Esophagus muscularis mucosa (tissue), 4 donors: ENCODE results near the gene TTC39B. TPM values are rescaled to one million over a fixed set of nuclear protein-coding genes. Genes with fewer than 3 reads are reported as not detected.

Experiments
- DNase-seq: peaks from one replicate; pipeline ENCODE4 v3.0.0-alpha.2; 2017; ENCODE audit errors: extremely low spot score
- H3K27ac ChIP-seq, 4 donors: fragments of 200-600 bp; sonication (generic); replicated peaks in 1 of 4; 1 replicate in 3 of 4; 2 replicates in 1 of 4; pipeline ENCODE4 v1.5.1; 2016 to 2019; ENCODE audit warnings: mild to moderate bottlenecking in 1 of 4
- H3K27me3 ChIP-seq, 4 donors: fragments of 200-600 bp; sonication (generic); one replicate each; pipeline versions ENCODE4 v1.5.1 to v1.6.0; 2016 to 2019
- H3K36me3 ChIP-seq, 4 donors: fragments of 200-600 bp; sonication (generic); one replicate each; pipeline ENCODE4 v1.5.1; 2016 to 2019
- H3K4me1 ChIP-seq, 4 donors: fragments of 200-600 bp; sonication (generic); one replicate each; pipeline ENCODE4 v1.5.1; 2016 to 2019
- H3K4me3 ChIP-seq, 4 donors: fragments of 200-600 bp; sonication (generic); 1 replicate in 2 of 4; 2 replicates in 2 of 4; pipeline ENCODE4 v1.5.1; 2016 to 2019; ENCODE audit warnings: mild to moderate bottlenecking in 4 of 4, moderate library complexity in 1 of 4
- H3K9me3 ChIP-seq, 4 donors: fragments of 200-600 bp; sonication (generic); 1 replicate in 3 of 4; 2 replicates in 1 of 4; pipeline ENCODE4 v1.5.1; 2016 to 2019
- EP300 ChIP-seq: sonication (generic); formaldehyde crosslinking; IDR thresholded peaks from one replicate; pipeline ENCODE4 v1.6.1; 2017; ENCODE audit warnings: antibody characterized with exemption
- POLR2A ChIP-seq: fragments of 450-650 bp; IDR thresholded peaks from one replicate; pipeline ENCODE4 v1.6.1; 2017; ENCODE audit warnings: antibody characterized with exemption, moderate library complexity, mild to moderate bottlenecking, low read depth
- POLR2AphosphoS5 ChIP-seq, 2 donors: sonication (generic); formaldehyde crosslinking; IDR thresholded peaks; one replicate each; pipeline ENCODE4 v1.6.1; 2017; ENCODE audit warnings: antibody characterized with exemption in 2 of 2
- WGBS: methylation state at CpG from one replicate; pipeline ENCODE4 v1.1.5; 2018; 5-methylcytosine and 5-hydroxymethylcytosine counted together
- intact Hi-C: fragments of 100-400 bp; cut with DNase I; formaldehyde crosslinking; loops from one replicate; pipeline ENCODE4 v1.15.1; 2023
- total RNA-seq, 4 donors: library from RNA; depleted of rRNA; stranded (reverse); fragments of >200 nt; gene quantifications; one replicate each; pipeline versions ENCODE4 v1.1.0 to v1.2.1, GENCODE V29; 2016
- TF ChIP-seq, protein P1 (sequence below), 3 experiments: fragments of 200-600 bp in 2 of 3; fragments of 450-650 bp in 1 of 3; sonication (generic) in 2 of 3; IDR thresholded peaks; one replicate each; pipeline ENCODE4 v1.5.1; 2017 to 2019; ENCODE audit warnings: antibody characterized with exemption in 3 of 3, mild to moderate bottlenecking in 2 of 3, moderate library complexity in 1 of 3

Gene TTC39B
- total RNA-seq, 4 donors from 2014 or later = 8.3 to 13.4 (median 10.9) TPM

DNA sequence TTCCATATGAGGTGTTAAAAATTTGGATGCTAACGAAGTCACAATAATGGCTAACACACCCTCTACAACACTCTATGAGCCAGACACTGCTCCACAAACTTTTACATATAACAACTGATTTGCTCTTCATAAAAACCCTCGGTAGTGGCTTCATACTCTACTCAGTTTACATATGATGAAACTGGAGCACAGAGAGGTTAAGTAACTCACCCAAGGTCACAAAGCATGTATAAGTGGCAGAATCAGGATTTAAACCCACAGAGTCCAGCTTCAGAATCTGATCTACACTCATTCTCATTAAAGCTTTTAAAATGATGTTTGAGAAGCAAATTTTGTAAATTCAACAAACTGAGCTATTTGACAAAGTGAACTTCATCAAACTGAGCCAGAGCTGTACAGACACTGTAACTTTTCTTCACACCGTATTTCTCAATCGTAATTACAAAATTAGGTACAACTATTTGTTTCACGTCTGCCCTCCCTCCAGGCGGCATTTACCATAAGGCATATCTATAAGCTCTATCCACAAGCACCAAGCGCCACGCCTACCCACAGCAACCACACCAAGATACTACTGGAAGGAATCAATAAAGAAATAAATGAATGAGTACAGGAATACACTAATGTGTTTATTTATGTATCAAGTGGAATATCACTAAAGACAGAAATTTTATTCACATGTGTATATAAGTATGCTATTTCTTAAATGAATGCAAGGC, 24.3 kb downstream of the TTC39B start:
- H3K36me3 ChIP-seq = no peaks in the 10 kb centered on the region
- intact Hi-C loops = no loop called here
- DNase-seq = no peak
- WGBS = 90% methylated on average over 8 of the region's 8 CpGs
- peaks cover 0 to 17% (median 9%) of the 10 kb centered on the region in 4 donors for H3K4me1 ChIP-seq
- no peak overlapping the region for H3K27ac ChIP-seq
- TF ChIP-seq POLR2AphosphoS5 (IDR thresholded peaks at IDR 0.05) = no peak
- TF ChIP-seq, protein P1, sequence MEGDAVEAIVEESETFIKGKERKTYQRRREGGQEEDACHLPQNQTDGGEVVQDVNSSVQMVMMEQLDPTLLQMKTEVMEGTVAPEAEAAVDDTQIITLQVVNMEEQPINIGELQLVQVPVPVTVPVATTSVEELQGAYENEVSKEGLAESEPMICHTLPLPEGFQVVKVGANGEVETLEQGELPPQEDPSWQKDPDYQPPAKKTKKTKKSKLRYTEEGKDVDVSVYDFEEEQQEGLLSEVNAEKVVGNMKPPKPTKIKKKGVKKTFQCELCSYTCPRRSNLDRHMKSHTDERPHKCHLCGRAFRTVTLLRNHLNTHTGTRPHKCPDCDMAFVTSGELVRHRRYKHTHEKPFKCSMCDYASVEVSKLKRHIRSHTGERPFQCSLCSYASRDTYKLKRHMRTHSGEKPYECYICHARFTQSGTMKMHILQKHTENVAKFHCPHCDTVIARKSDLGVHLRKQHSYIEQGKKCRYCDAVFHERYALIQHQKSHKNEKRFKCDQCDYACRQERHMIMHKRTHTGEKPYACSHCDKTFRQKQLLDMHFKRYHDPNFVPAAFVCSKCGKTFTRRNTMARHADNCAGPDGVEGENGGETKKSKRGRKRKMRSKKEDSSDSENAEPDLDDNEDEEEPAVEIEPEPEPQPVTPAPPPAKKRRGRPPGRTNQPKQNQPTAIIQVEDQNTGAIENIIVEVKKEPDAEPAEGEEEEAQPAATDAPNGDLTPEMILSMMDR (IDR thresholded peaks at IDR 0.05) = no peak
- TF ChIP-seq POLR2A = no peak
- no peak for TF ChIP-seq EP300
- no peaks in the 10 kb centered on the region for H3K9me3 ChIP-seq
- H3K4me3 ChIP-seq = no peak overlapping the region
- no peaks in the 10 kb centered on the region for H3K27me3 ChIP-seq

DNA sequence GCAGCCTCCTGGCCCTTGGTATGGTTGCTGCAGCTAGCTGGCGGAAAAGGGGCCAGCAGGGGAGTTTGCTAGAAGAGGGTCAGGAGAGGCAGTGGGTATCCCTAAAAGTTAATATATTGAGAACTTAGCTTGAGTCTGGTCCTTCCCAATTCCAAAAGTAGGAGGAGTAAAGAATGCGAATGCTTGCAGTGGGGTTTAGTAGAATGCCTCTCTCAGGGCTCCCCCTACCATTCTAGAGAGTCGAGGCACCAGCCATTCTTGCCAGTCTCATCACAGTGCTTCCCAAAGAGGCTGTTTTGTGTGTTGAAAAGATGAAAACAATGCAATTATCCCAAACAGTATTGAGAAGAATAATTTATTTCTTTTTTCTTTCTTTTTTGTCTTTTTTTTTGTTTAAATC, 26.4 kb downstream of the TTC39B start:
- 97% methylated on average over 3 of the region's 3 CpGs for WGBS
- Histone ChIP-seq H3K36me3 (no peaks in the 10 kb centered on the region), H3K4me1 (peaks cover 0 to 17% (median 10%) of the 10 kb centered on the region in 4 donors), H3K9me3 (no peaks in the 10 kb centered on the region), H3K27ac (no peak overlapping the region), H3K4me3 (no peak overlapping the region), H3K27me3 (no peaks in the 10 kb centered on the region)
- TF ChIP-seq POLR2AphosphoS5 (IDR thresholded peaks at IDR 0.05) (no peak), POLR2A (no peak), EP300 (no peak)
- TF ChIP-seq, protein P1 (IDR thresholded peaks at IDR 0.05) = no peak
- DNase-seq = no peak
- intact Hi-C loops = no loop called here

- Histone ChIP-seq H3K36me3 (no peaks in the 10 kb centered on the region), H3K9me3 (no peaks in the 10 kb centered on the region), H3K27ac (no peak overlapping the region), H3K4me3 (no peak overlapping the region), H3K27me3 (no peaks in the 10 kb centered on the region), H3K4me1 (peaks cover 0 to 17% (median 10%) of the 10 kb centered on the region in 4 donors)
- no peak for TF ChIP-seq POLR2AphosphoS5 (IDR thresholded peaks at IDR 0.05)
- no peak for TF ChIP-seq POLR2A
- TF ChIP-seq, protein P1 (IDR thresholded peaks at IDR 0.05) = no peak
- no peak for TF ChIP-seq EP300
- intact Hi-C loops = no loop called here
- no peak for DNase-seq
Observed at GRCh38 chr9:15278839-15279238, 28.2 kb downstream of the TTC39B start.

GRCh38 chr9:15278091-15278687, 28.8 kb downstream of the TTC39B start:
- intact Hi-C loops = no loop called here

More at GRCh38 chr9:15278091-15278687, 28.8 kb downstream of the TTC39B start:
- no peaks in the 10 kb centered on the region for H3K27me3 ChIP-seq
- no peak overlapping the region for H3K4me3 ChIP-seq
- no peak for DNase-seq
- H3K36me3 ChIP-seq = no peaks in the 10 kb centered on the region
- TF ChIP-seq POLR2A (no peak), EP300 (no peak), POLR2AphosphoS5 (IDR thresholded peaks at IDR 0.05) (no peak)
- TF ChIP-seq, protein P1 (IDR thresholded peaks at IDR 0.05) = no peak
- H3K4me1 ChIP-seq = peaks cover 0 to 15% (median 7%) of the 10 kb centered on the region in 4 donors
- H3K27ac ChIP-seq = no peak overlapping the region
- 53% methylated on average over 2 of the region's 2 CpGs for WGBS
- no peaks in the 10 kb centered on the region for H3K9me3 ChIP-seq
